HG03159 (cell line): Measurements from ENCODE around the gene PRKN.

Experiments used
- ATAC-seq: cut with Tn5 transposase; IDR thresholded peaks from one replicate; pipeline ENCODE4 v1.9.1; 2021; ENCODE audit warnings: mild to moderate bottlenecking, moderate library complexity; ENCODE audit not compliant: unreplicated experiment

The PRKN gene

DNA sequence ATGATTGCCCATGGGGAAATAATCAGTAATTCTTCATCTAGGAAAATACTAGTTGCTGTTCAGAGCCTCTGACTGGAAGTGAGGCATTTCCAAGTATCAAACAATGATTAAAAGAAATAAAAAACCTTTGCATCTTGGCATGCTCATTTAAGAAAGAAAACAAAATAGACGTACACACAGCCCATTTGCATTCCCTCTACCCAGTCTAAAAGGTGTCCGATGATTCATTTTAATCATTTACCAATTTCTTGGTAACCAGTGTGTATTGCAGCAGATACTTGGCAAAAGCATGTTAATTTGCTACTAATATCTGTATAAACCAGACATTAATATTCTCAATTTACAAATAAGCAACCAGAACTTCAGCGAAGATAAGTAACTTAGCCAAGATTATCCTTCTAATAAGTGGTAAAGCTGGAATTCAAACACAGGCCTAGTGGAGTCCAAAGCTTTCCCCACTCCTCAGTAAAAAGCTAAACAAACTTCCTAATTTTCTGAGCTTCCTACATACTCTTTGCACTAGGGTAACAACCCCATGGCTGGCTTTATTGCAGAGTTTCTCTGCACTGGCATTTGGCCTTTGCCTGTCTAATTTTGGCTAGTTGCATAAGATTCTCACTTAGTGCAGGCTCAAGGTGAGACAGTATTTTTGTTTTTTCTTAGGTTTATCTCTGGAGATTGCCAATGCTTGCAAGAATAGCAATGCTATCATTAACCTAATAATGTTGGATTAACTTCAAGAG lies 338.1 kb downstream of the PRKN start:
- no peak for ATAC-seq

DNA sequence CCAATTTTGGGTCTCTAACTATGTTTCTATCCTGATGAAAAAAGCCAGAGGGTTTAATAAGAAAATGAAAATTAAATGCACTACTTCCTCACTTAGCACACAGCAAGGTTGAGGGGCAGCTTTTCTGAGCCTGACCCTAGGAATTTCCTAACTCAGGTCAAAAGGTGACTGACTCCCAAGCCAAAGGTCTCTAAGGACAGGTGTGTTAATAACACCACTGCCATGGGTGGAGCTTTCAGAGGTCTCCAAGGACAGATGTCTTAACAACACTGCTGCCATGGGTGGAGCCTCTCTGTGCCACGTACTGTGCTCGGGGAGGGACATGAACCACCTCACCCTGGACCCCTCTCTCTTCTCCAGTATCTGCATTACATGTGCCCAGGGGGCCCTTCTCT lies 339.2 kb downstream of the PRKN start:
- ATAC-seq, result no peak

DNA sequence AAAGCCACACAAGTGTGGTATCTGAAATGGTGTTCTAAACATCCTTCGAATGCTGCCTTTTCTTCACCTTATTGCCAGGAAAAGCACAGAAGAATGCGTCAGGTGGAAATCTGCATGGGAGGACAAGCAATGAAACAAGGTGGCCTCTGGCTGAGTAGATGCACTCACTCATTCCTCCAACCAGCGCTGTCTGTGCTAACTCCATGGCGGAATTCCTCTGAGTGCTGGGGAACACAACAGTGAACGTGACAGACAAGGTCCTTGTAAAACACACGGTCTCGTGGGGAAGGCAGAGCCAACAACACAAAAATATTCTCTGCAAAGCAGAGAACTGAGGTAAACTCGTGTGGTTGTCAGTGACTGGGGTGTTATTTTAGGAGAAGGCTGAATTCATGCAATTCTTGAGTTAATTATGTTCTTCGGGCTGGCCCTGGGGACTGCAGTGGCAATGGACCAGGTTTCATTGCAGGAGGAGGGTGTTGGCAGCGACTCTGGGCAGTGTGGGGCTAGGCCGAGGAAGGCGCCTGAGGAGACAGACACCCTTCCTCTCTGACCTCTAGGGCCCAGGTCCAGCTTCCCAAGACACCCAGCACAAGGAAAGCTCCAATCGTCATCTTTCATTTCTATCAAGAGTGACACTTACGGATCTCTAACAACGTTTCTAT lies 339.7 kb downstream of the PRKN start:
- ATAC-seq, result no peak

DNA sequence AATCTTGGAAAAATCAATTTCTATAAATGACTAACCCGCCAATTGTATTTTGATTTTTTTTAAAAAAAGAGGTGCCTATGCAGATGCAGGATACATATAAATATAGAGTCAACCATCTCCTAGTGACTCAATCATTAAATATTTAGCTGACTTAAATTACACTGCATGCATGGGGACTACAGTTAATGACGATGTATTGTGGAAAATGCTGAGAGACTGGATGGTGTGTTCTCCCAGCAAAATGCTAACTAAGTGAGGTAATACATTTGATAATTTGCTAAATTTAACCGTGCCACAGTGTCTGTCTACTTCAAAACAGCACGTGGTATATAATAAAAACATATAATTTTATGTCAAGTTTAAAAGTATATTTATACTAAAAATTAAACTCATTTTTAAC lies 341.6 kb downstream of the PRKN start:
- ATAC-seq, result no peak

DNA sequence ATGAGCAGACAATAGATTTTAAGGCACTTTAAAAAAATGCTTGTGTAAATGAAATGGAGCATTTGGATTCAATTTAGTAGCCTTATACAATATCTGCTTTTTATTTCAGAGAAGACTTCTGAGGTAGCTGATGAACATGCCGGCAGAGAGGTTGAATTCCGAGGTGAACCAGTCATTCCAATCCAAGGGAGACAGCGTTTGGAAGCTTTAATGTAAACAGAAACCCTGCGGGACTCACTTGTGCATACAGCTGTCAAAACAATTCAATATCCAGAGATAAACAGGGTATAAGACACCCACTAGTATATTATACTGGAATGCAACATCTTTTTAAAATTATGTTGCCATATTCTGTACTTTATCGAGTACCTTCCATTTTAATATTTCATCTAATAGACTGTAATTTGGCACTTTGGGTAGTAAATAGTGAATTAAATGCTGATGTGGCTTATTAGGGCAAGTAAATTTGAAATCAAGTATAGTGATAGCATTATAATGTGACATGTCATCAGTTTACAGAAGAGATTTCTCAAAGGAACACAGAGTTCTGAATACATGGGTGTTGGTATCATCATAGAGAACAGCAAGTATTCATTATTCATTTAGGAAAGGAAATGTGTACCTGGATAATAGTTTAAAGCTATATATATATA lies 347.7 kb downstream of the PRKN start:
- no peak for ATAC-seq

DNA sequence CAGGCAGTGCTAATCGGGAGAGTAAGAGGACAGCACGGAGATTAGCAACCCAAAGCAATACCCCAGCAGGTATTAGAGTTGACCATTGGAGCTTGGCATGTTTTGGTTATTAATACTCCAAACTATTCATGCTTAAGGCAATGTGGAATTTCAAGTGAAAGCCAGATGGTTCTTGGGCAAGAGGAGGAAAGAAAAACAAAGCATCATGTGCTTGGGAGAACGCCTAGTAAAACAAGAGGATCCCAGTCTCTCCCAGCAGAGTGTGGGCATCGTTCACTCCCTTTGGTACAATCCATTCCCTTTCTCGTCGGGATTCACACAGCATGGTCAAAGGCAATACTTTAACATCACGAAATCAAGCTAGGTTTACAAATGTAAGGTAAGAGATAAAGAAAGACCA lies 349.8 kb downstream of the PRKN start:
- ATAC-seq, result no peak

DNA sequence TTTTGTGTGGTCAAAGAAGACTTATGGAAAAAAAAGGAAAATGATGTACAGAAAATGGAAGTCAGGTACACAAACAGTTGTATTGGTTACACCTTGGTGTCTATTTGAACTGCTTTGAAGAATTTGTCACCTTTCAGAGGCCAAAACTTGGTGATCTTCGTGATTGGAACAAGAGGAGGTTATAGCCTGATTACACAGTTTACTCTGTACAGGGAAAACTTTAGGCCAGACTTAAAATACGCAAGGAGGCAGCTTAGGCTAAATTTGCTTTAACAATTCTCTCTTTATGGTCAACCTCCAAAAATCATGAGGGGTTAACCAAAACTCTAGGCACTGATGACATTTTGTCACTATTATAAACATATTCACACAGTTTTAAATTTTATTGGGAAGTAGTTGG lies 353.7 kb downstream of the PRKN start:
- ATAC-seq, result no peak

DNA sequence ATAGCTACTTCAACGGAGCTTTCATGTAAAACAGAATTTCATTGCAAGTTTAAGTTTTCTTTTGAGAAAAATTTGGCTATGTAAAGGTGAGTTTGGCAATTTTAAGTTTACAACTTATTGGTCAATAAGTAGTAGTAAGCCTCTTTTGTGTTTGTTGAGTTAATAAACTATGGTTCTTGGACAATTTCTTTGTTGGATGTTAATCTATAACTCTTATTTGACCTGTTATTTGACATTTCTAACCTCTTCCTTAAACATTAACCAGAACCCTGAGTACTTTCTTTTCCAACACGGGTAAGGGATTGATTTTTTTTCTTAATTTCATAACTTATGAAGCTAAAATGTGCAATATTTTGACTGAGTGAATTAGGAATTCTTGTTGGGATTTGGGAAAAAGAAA lies 354.4 kb downstream of the PRKN start:
- no peak for ATAC-seq

DNA sequence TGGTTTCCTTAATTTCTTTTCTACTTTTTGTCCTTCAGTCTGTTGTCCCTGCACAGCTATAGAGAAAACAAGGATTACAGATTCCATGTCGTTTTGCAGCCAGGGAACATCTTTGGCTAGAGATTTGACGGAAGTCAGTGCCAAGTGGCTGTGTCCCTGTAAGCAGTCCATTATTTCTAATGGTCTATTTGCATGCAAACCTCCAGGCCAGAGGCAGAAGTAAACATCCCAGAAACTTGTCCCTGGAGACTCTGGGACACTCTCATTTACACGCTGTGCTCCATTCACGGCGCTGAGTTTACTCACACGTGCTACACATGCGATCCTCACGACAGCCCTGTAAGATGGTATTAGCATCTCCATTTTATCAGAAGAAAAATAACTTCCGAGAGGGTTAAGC lies 355.5 kb downstream of the PRKN start:
- ATAC-seq, result no peak

DNA sequence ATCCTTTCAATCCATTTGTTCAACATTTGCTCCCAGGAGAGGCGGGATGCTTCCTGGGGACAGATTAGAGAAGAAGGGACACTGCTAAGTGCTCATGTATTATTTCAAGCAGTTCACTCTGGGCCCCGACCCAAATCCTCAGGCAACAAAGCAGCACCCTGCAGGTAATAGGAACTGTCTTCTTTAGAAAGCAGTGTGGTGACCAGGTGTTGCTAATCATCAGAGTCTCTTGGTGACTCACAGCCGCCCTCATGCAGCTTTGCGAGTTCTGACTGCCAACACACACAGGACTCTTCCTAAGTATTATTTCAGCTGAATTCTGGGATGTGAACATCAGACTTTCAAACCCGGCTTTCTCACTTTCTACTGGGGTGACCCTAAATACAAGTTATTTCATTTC lies 356.4 kb downstream of the PRKN start:
- ATAC-seq, result no peak

DNA sequence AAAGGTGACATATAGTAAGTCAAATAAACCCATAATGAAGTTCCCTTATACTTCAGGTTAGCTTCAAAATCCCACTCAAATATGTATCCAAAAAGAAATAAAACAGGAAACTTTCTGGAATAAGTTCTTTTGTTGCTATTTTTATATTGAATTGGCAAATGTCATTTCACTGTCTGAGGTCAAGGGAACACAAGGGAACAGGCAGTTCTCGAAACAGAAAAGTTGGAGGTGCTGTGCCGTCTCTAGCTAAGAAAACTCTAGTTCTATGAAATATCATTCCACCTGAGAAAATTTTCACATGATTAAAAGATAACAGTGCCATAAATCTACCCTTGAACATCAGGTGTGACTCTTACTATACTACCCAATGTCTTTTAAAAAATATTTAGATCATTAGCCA lies 358.5 kb downstream of the PRKN start:
- no peak for ATAC-seq

DNA sequence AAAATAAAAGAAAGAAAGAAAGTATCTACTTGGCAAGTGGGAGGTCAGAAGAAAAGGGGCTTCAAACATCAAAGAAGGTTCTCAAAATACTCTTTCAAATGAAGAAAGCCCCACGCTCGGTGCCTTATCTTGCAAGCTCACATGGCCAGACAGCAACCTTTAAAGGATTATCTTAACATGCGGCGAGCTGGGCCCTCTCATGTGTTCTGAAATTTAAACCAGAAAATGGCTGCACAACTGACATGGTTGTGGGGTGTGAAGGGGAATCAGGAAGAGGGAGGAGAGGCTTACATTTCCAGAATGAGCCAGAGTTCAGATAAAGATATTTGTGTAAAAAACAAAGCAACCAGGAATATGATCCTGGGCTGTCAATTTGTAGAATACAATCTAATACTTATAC lies 363.1 kb downstream of the PRKN start:
- ATAC-seq, result no peak

DNA sequence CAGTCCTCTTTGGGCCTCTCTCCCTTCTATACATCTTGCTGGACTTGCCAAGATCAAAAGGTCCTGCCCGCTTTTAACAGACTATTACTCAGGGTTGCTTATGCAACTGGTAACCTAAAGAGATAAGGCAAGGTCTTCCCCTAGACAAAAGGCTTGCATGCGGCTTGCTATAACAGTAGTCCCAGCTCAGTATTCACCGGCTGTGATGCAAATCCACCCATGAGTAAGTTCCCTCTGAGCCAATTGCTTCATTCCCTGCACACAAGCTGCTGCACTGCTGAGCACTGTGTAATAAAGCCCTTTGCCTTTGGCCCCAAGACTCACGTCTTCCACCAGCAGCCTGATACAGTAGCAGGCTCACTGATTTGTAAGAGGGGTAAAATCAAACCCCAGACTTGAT lies 363.8 kb downstream of the PRKN start:
- ATAC-seq, result no peak

DNA sequence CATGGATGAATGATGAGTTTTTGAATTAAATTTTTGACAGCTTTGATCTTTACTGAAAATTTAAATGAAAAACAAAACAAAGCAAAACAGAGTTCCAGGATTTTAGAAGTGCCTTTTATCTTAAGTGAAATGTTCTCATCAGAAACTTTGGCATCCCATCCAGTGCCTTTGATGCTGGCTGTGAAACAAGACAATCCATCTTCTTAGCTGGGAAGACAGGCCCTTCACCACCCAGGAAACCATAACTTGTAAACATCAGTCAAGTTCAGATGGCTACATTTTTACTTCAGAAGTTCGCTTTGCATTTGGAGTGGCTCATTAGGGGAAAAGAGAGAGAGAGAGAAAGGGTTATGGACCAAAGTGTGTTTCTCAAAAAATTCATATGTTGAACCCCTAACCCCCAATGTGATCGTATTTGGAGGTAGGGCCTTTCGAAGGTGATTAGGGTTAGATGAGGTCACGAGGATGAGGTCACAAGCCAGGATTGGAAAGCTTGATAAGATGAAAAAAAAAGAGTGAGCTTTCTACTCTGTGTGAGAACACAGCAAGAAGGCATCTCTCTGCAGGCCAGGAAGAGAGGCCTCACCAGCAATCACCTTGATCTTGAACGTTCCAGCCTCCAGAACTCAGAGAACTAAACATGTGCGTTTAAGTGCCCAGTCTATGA lies 366.5 kb downstream of the PRKN start:
- no peak for ATAC-seq

DNA sequence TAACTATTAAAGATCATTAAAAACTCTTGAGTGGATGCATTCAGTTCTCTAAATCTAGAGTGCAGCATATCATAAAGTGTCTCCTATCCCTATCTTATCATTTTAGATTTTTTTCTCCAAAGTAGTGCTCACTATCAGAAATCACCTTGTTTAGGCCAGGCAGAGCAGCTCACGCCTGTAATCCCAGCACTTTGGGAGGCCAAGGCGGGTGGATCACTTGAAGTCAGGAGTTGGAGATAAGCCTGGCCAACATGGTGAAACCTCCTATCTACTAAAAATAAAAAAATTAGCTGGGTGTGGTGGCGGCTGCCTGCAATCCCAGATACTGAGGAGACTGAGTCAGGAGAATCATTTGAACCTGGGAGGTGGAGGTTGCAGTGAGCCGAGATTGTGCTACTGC lies 368.9 kb downstream of the PRKN start:
- no peak for ATAC-seq

DNA sequence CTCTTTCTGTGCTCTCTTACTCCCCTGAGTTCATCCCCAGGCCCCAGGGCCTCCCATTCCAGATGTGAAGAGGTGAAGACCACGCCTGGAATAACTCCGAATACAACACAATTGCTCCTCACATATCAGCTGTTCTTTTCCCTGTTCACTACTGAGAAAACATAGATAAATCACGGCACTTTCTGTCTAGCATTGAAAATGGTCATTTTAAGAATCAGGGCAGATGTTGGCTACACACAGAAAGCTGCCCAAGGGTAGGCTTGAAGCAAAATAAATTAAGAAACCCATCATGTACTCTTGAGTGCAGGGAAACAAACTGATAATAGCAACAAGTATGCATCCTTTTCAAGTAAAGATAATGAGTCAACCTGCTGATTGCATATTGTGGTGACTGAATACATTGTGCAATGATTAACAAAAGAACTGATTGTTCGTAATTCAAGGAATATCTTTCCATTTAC lies 382.5 kb downstream of the PRKN start:
- ATAC-seq, result no peak

DNA sequence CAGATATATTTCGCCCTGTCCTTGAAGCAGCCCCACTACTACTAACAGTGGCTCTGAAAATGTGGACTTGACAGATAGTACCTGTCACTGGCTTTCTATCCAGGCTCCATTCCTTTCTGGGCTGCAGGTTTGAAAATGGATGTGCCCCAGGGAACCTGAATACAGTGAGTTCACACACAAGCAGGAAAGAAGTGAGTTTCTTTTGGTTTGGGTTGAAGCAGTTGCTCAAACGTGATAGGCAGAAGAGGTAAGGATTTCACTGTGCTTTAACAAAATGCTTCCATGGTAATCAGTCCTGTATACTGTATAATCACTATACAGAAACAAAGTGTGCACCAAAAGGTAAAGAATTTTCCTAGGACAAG lies 382.9 kb downstream of the PRKN start:
- no peak for ATAC-seq

DNA sequence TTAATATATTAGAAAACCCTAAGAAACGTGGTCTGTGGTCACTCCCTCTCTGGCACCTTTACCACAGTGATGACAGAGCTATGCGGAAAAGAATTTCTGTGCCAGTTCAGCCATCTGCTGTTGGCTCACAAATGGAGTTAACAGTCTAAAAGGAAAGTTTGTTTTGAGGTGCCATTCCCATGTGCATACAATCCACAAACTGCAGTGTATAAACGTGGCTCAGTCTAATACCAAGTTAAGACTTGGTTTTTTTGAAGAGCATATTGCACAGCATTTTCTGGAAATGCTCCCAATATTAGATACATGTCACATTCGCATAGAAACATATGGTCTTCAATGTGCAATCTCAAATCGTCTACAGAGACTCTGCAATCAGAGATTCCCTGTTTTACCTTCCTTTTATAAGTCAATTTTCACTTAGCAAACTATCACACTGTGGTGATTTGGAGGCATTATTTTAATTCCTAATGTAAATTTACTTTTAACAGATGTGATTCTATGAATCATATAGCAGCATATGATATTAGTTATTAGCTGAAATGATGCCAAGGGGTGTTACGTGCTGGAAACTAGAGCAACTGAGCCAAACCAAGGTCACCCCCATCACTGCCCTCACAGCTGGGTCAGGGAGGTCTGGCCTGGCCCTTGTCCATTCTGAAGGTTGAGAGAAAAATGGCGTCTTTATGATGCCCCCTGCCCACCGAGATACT lies 383.5 kb downstream of the PRKN start:
- no peak for ATAC-seq

DNA sequence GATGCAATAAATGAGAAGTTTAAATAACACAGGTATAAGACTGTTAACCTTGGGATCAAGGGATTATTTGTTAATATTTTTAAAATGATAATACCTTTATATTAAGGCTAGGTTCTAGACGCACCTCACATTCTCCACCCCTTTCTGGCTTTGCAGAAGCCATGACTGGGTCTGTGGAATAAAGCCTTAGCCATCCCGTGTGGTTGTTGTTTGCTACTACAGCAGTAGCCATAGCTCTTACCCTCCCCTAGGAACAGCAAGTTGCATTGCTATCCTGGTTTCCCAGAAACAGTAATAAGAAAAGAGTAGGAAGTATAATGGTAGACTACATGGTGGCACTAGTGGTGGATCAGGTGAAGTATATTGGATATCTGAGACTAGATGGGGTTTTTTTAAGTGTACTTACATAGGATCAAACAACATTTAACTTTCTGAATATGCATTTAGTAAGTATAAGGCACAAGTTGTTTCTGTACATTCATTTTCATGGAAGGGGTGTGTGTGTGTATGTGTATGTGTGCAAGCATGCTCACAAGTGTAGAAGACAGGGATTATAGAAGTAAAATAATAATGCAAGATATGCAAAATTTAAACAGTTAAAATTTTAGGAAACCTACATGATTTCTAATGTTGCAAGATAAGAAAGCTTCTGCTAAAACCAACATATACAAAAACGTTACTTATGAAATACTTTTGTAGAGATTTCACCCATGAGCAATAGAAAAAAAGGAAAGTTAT lies 384.2 kb downstream of the PRKN start:
- no peak for ATAC-seq

DNA sequence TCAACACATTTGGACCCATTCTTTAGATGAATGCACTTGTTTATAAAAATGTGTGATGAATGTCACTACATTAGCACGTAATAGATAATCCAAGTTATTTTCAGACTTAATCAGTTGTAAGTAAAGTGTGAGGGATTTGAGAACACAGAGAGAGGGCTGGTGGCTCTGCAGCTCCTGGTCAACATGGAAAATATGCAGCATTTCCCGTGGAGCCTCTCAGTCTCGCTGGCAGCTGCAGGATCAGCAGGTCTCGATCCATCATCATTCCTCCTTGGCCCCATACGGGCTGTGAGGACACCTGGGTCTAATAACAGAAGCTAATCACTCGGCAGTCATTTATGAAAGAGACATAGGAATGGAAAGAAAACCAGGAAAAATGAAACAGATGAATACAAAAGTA lies 390.2 kb downstream of the PRKN start:
- no peak for ATAC-seq
